WTC11 (cell line): ENCODE results near the gene HOXC5.

Experiments
- CBFB ChIP-seq: sonication (generic); formaldehyde crosslinking; IDR thresholded peaks from 2 replicates; pipeline ENCODE4 v1.8.1; 2022; ENCODE audit warnings: mild to moderate bottlenecking, low read depth, missing genetic modification reagents
- CREM ChIP-seq: sonication (generic); formaldehyde crosslinking; IDR thresholded peaks from 2 replicates; pipeline ENCODE4 v1.8.1; 2022; ENCODE audit warnings: mild to moderate bottlenecking, missing genetic modification reagents, moderate library complexity
- GTF2I ChIP-seq: fragments of 250-450 bp; sonication (Bioruptor Pico); conservative IDR thresholded peaks from 2 replicates; pipeline ENCODE4 v1.4.0; 2021; ENCODE audit warnings: mild to moderate bottlenecking
- IRF2 ChIP-seq: sonication (generic); formaldehyde crosslinking; IDR thresholded peaks from 2 replicates; pipeline ENCODE4 v1.8.0; 2022; ENCODE audit warnings: low read depth, missing genetic modification reagents, borderline replicate concordance
- MYBL2 ChIP-seq: sonication (generic); formaldehyde crosslinking; IDR thresholded peaks from 2 replicates; pipeline ENCODE4 v1.8.1; 2023; ENCODE audit warnings: mild to moderate bottlenecking, moderate library complexity, missing genetic modification reagents
- PRRX2 ChIP-seq: fragments of 250-450 bp; sonication (Bioruptor Pico); IDR thresholded peaks from 2 replicates; pipeline ENCODE4 v1.8.0; 2021; ENCODE audit warnings: mild to moderate bottlenecking
- SMAD4 ChIP-seq: sonication (generic); formaldehyde crosslinking; IDR thresholded peaks from 2 replicates; pipeline ENCODE4 v1.8.0; 2022; ENCODE audit warnings: mild to moderate bottlenecking, missing genetic modification reagents
- ZNF416 ChIP-seq: fragments of 250-450 bp; sonication (Bioruptor Pico); IDR thresholded peaks from 2 replicates; pipeline ENCODE4 v1.9.0; 2021; ENCODE audit warnings: mild to moderate bottlenecking, inconsistent platforms
- TF ChIP-seq, protein P1 (sequence below): fragments of 200-600 bp; IDR thresholded peaks from 2 replicates; pipeline ENCODE4 v1.8.0; 2022; ENCODE audit warnings: antibody characterized with exemption
- TF ChIP-seq, protein P2 (sequence below): sonication (generic); formaldehyde crosslinking; IDR thresholded peaks from 2 replicates; pipeline ENCODE4 v1.8.0; 2023; ENCODE audit warnings: missing genetic modification reagents
- TF ChIP-seq, protein P3 (sequence below): sonication (generic); formaldehyde crosslinking; IDR thresholded peaks from 2 replicates; pipeline ENCODE4 v1.8.1; 2022; ENCODE audit warnings: mild to moderate bottlenecking, missing genetic modification reagents, moderate library complexity, borderline replicate concordance
- TF ChIP-seq, protein P4 (sequence below): sonication (generic); formaldehyde crosslinking; IDR thresholded peaks from 2 replicates; pipeline ENCODE4 v1.8.1; 2022; ENCODE audit warnings: missing genetic modification reagents, borderline replicate concordance
- TF ChIP-seq, protein P5 (sequence below): sonication (generic); formaldehyde crosslinking; IDR thresholded peaks from 2 replicates; pipeline ENCODE4 v1.8.1; 2023; ENCODE audit warnings: mild to moderate bottlenecking, missing genetic modification reagents, borderline replicate concordance
- TF ChIP-seq, protein P6 (sequence below): sonication (generic); formaldehyde crosslinking; IDR thresholded peaks from 2 replicates; pipeline ENCODE4 v1.8.0; 2022; ENCODE audit warnings: mild to moderate bottlenecking, missing genetic modification reagents

DNA sequence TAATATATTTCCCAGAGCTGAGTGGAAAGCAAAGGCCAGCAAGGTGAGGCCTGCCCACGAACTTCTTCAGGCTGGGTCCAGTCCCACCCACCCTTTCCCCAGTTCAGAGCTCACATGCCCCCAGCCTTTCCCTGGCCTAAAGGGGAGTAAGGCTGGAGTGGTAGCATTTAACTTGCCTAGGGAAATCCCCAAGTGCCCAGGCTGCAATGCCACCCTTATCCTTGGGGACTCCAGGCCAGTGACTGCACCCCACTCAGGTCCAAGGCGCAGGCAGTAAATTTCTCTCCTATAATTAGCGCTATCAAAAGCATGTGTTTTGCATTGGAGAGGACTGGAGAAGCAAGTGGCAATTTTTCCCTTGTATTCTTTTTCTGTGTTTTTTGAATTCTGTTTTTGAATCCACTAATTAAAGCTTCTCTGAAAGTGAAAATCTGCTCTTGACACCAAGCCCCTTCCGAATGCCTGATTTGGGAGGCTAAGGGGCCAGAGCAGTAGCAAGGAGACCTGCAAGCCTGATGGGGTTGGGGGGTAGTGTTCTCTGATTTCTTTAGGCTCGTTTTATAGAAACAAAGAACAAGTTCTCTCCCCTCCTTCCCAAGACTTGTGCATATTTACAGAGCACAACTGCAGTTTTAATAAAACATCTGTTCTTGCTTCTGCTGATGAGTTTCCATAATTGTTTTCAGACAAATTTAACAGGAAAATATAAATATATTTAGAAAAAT lies 8.1 kb upstream of the HOXC5 start:
- TF ChIP-seq, protein P1, sequence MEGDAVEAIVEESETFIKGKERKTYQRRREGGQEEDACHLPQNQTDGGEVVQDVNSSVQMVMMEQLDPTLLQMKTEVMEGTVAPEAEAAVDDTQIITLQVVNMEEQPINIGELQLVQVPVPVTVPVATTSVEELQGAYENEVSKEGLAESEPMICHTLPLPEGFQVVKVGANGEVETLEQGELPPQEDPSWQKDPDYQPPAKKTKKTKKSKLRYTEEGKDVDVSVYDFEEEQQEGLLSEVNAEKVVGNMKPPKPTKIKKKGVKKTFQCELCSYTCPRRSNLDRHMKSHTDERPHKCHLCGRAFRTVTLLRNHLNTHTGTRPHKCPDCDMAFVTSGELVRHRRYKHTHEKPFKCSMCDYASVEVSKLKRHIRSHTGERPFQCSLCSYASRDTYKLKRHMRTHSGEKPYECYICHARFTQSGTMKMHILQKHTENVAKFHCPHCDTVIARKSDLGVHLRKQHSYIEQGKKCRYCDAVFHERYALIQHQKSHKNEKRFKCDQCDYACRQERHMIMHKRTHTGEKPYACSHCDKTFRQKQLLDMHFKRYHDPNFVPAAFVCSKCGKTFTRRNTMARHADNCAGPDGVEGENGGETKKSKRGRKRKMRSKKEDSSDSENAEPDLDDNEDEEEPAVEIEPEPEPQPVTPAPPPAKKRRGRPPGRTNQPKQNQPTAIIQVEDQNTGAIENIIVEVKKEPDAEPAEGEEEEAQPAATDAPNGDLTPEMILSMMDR: no peak
- TF ChIP-seq, protein P2, sequence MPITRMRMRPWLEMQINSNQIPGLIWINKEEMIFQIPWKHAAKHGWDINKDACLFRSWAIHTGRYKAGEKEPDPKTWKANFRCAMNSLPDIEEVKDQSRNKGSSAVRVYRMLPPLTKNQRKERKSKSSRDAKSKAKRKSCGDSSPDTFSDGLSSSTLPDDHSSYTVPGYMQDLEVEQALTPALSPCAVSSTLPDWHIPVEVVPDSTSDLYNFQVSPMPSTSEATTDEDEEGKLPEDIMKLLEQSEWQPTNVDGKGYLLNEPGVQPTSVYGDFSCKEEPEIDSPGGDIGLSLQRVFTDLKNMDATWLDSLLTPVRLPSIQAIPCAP: no peak
- no peak for TF ChIP-seq MYBL2 (CRISPR knock-in tag)
- TF ChIP-seq PRRX2 (CRISPR knock-in tag): no peak
- no peak for TF ChIP-seq CBFB (CRISPR knock-in tag)
- TF ChIP-seq, protein P3, sequence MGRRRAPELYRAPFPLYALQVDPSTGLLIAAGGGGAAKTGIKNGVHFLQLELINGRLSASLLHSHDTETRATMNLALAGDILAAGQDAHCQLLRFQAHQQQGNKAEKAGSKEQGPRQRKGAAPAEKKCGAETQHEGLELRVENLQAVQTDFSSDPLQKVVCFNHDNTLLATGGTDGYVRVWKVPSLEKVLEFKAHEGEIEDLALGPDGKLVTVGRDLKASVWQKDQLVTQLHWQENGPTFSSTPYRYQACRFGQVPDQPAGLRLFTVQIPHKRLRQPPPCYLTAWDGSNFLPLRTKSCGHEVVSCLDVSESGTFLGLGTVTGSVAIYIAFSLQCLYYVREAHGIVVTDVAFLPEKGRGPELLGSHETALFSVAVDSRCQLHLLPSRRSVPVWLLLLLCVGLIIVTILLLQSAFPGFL (CRISPR knock-in tag): no peak
- no peak for TF ChIP-seq GTF2I (CRISPR knock-in tag)
- TF ChIP-seq, protein P4, sequence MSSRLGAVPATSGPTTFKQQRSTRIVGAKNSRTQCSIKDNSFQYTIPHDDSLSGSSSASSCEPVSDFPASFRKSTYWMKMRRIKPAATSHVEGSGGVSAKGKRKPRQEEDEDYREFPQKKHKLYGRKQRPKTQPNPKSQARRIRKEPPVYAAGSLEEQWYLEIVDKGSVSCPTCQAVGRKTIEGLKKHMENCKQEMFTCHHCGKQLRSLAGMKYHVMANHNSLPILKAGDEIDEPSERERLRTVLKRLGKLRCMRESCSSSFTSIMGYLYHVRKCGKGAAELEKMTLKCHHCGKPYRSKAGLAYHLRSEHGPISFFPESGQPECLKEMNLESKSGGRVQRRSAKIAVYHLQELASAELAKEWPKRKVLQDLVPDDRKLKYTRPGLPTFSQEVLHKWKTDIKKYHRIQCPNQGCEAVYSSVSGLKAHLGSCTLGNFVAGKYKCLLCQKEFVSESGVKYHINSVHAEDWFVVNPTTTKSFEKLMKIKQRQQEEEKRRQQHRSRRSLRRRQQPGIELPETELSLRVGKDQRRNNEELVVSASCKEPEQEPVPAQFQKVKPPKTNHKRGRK (CRISPR knock-in tag): no peak
- TF ChIP-seq, protein P5, sequence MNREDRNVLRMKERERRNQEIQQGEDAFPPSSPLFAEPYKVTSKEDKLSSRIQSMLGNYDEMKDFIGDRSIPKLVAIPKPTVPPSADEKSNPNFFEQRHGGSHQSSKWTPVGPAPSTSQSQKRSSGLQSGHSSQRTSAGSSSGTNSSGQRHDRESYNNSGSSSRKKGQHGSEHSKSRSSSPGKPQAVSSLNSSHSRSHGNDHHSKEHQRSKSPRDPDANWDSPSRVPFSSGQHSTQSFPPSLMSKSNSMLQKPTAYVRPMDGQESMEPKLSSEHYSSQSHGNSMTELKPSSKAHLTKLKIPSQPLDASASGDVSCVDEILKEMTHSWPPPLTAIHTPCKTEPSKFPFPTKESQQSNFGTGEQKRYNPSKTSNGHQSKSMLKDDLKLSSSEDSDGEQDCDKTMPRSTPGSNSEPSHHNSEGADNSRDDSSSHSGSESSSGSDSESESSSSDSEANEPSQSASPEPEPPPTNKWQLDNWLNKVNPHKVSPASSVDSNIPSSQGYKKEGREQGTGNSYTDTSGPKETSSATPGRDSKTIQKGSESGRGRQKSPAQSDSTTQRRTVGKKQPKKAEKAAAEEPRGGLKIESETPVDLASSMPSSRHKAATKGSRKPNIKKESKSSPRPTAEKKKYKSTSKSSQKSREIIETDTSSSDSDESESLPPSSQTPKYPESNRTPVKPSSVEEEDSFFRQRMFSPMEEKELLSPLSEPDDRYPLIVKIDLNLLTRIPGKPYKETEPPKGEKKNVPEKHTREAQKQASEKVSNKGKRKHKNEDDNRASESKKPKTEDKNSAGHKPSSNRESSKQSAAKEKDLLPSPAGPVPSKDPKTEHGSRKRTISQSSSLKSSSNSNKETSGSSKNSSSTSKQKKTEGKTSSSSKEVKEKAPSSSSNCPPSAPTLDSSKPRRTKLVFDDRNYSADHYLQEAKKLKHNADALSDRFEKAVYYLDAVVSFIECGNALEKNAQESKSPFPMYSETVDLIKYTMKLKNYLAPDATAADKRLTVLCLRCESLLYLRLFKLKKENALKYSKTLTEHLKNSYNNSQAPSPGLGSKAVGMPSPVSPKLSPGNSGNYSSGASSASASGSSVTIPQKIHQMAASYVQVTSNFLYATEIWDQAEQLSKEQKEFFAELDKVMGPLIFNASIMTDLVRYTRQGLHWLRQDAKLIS (CRISPR knock-in tag): no peak
- TF ChIP-seq IRF2 (CRISPR knock-in tag): no peak
- no peak for TF ChIP-seq ZNF416
- TF ChIP-seq SMAD4: no peak
- TF ChIP-seq, protein P6, sequence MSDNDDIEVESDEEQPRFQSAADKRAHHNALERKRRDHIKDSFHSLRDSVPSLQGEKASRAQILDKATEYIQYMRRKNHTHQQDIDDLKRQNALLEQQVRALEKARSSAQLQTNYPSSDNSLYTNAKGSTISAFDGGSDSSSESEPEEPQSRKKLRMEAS: no peak
- TF ChIP-seq CREM (CRISPR knock-in tag): no peak
